HCT116 (cell line): ENCODE measurements around the gene CAP1. TPM values are rescaled to one million over a fixed set of nuclear protein-coding genes. Genes with fewer than 3 reads are reported as not detected.

Source experiments
- ATAC-seq: fragments of 200-7000 bp; cut with Tn5 transposase; 2 replicates; pipeline ENCODE4 v1.9.1; 2020; ENCODE audit warnings: mild to moderate bottlenecking, moderate library complexity
- BruUV-seq: library from RNA; stranded (reverse); fragments of 400-500 nt; replicated peaks from 2 replicates; lab custom pipeline; 2021; lab: Mats Ljungman, UMichigan
- CTCF ChIA-PET: fragments of 300-600 bp; sonication (Branson Sonifier 250); formaldehyde crosslinking; loops from one replicate; lab custom pipeline; 2021; ENCODE audit warnings: antibody characterized with exemption; lab: Charles Lee
- POLR2A ChIA-PET: fragments of 300-600, 350-600 bp; sonication (Branson Sonifier 250); formaldehyde crosslinking; loops from one replicate; lab custom pipeline; 2021; ENCODE audit warnings: antibody characterized with exemption; lab: Charles Lee
- RAD21 ChIA-PET, 2 experiments: fragments of 300-600 bp; sonication (Branson Sonifier 250); formaldehyde crosslinking; loops; one replicate each; lab custom pipeline; 2023; ENCODE audit warnings: low total read pairs in 2 of 2; ENCODE audit not compliant: uncharacterized antibody in 2 of 2, unreplicated experiment in 2 of 2, low non-redundant PET in 1 of 2; lab: Charles Lee
- DNase-seq: peaks from one replicate; pipeline ENCODE4 v3.0.0-alpha.2; 2010; ENCODE audit warnings: low read depth, low spot score
- H2AFZ ChIP-seq: fragments of 200-600 bp; shearing (Covaris generic), sonication (generic); 2 replicates; pipeline ENCODE4 v1.6.1; 2017; ENCODE audit warnings: low read depth, mixed run types, mixed read lengths, antibody characterized with exemption, low read length; ENCODE audit not compliant: poor library complexity, severe bottlenecking
- H3K27ac ChIP-seq: 2 replicates; pipeline ENCODE4 v1.5.1; 2012; ENCODE audit warnings: low read depth, low read length
- H3K27me3 ChIP-seq: fragments of 200-600 bp; sonication (generic); 2 replicates; pipeline ENCODE4 v1.6.1; 2016; ENCODE audit warnings: mixed run types, low read length, mixed read lengths; ENCODE audit not compliant: insufficient read depth
- H3K36me3 ChIP-seq, 2 experiments: fragments of 200-500 bp in 1 of 2; fragments of 200-600 bp in 1 of 2; sonication (Bioruptor generic) in 1 of 2; sonication (generic) in 1 of 2; 2 replicates each; pipeline versions ENCODE4 v1.5.1 to v1.6.1; 2014 to 2016; ENCODE audit warnings: low read length in 2 of 2, inconsistent platforms in 1 of 2, mixed read lengths in 1 of 2, mixed run types in 1 of 2; ENCODE audit not compliant: insufficient read depth in 2 of 2, control insufficient read depth in 1 of 2
- H3K4me1 ChIP-seq, 2 experiments: fragments of 200-600 bp in 1 of 2; sonication (generic) in 1 of 2; 2 replicates each; pipeline versions ENCODE4 v1.5.1 to v1.6.1; 2012 to 2017; ENCODE audit warnings: low read length in 2 of 2, inconsistent platforms in 1 of 2, mild to moderate bottlenecking in 1 of 2, mixed read lengths in 1 of 2, mixed run types in 1 of 2, moderate library complexity in 1 of 2; ENCODE audit not compliant: insufficient read depth in 2 of 2, control insufficient read depth in 1 of 2
- H3K4me2 ChIP-seq: fragments of 200-600 bp; sonication (generic); 2 replicates; pipeline ENCODE4 v1.6.1; 2017; ENCODE audit warnings: mixed run types, low read length, mixed read lengths
- H3K4me3 ChIP-seq, 2 experiments: fragments of 200-600 bp in 1 of 2; sonication (generic) in 1 of 2; replicated peaks in 1 of 2; 2 replicates each; pipeline ENCODE4 v1.5.1; 2011 to 2016; ENCODE audit warnings: low read length in 2 of 2, control low read depth in 1 of 2, low read depth in 1 of 2, mild to moderate bottlenecking in 1 of 2, mixed read lengths in 1 of 2, mixed run types in 1 of 2
- H3K79me2 ChIP-seq: fragments of 200-600 bp; sonication (generic); 2 replicates; pipeline ENCODE4 v1.6.1; 2017; ENCODE audit warnings: mild to moderate bottlenecking, mixed run types, low read length, moderate library complexity, mixed read lengths; ENCODE audit not compliant: insufficient read depth
- H3K9ac ChIP-seq: fragments of 200-600 bp; sonication (generic); 2 replicates; pipeline ENCODE4 v1.6.1; 2016; ENCODE audit warnings: low read length, mixed read lengths
- H3K9me2 ChIP-seq: fragments of 200-600 bp; sonication (generic), shearing (Covaris generic); 2 replicates; pipeline ENCODE4 v1.6.1; 2017; ENCODE audit warnings: mixed run types, mild to moderate bottlenecking, moderate library complexity; ENCODE audit not compliant: insufficient read depth
- H3K9me3 ChIP-seq, 2 experiments: fragments of 200-500 bp in 1 of 2; fragments of 200-600 bp in 1 of 2; sonication (Bioruptor generic) in 1 of 2; sonication (generic) in 1 of 2; 2 replicates each; pipeline ENCODE4 v1.6.1; 2014 to 2017; ENCODE audit warnings: low read length in 2 of 2, mixed read lengths in 2 of 2, inconsistent platforms in 1 of 2, low read depth in 1 of 2, mild to moderate bottlenecking in 1 of 2, mixed run types in 1 of 2, moderate library complexity in 1 of 2; ENCODE audit not compliant: control insufficient read depth in 1 of 2, insufficient read depth in 1 of 2
- H4K20me1 ChIP-seq: fragments of 200-600 bp; sonication (generic), shearing (Covaris generic); 2 replicates; pipeline ENCODE4 v1.6.1; 2017; ENCODE audit warnings: mixed run types, mild to moderate bottlenecking, moderate library complexity; ENCODE audit not compliant: insufficient read depth
- CBX3 ChIP-seq: IDR thresholded peaks from 2 replicates; pipeline ENCODE4 v1.6.1; 2012; ENCODE audit warnings: low read depth
- CEBPB ChIP-seq: IDR thresholded peaks from 2 replicates; pipeline ENCODE4 v1.6.1; 2012; ENCODE audit warnings: low read depth
- EGR1 ChIP-seq: IDR thresholded peaks from 2 replicates; pipeline ENCODE4 v1.6.1; 2012; ENCODE audit warnings: low read depth
- ELF1 ChIP-seq: IDR thresholded peaks from 2 replicates; pipeline ENCODE4 v1.6.1; 2012; ENCODE audit warnings: low read depth, borderline replicate concordance
- EZH2 ChIP-seq: fragments of 200-600 bp; sonication (generic); IDR thresholded peaks from 2 replicates; pipeline ENCODE4 v1.6.1; 2017; ENCODE audit warnings: antibody characterized with exemption, mixed run types
- FOSL1 ChIP-seq: IDR thresholded peaks from 2 replicates; pipeline ENCODE4 v1.6.1; 2012; ENCODE audit warnings: low read depth
- POLR2AphosphoS5 ChIP-seq: IDR thresholded peaks from 2 replicates; pipeline ENCODE4 v1.6.1; 2011; ENCODE audit warnings: mild to moderate bottlenecking, low read depth, low read length, moderate library complexity
- RAD21 ChIP-seq: IDR thresholded peaks from 2 replicates; pipeline ENCODE4 v1.6.1; 2012; ENCODE audit warnings: low read depth, mild to moderate bottlenecking
- SP1 ChIP-seq: IDR thresholded peaks from 2 replicates; pipeline ENCODE4 v1.6.1; 2012; ENCODE audit warnings: low read depth
- SRF ChIP-seq: IDR thresholded peaks from 2 replicates; pipeline ENCODE4 v1.6.1; 2012; ENCODE audit warnings: low read depth
- YY1 ChIP-seq: IDR thresholded peaks from 2 replicates; pipeline ENCODE4 v1.6.1; 2011; ENCODE audit warnings: low read length, low read depth, moderate library complexity, mild to moderate bottlenecking; ENCODE audit not compliant: insufficient replicate concordance; ENCODE audit errors: extremely low read depth
- intact Hi-C: fragments of 100-400 bp; cut with micrococcal nuclease; formaldehyde crosslinking; loops from 2 replicates; pipeline ENCODE4 v1.10.0; 2022
- total RNA-seq: library from RNA; stranded (reverse); gene quantifications from one replicate; pipeline ENCODE4 v1.2.1, GENCODE V29; 2021; ENCODE audit not compliant: unreplicated experiment
- TF ChIP-seq, protein P1 (sequence below): IDR thresholded peaks from 2 replicates; pipeline ENCODE4 v1.6.1; 2012
- TF ChIP-seq, protein P2 (sequence below), 3 experiments: fragments of 200-600 bp in 1 of 3; sonication (generic) in 1 of 3; IDR thresholded peaks in 2 of 3; conservative IDR thresholded peaks in 1 of 3; 2 replicates each; pipeline ENCODE4 v1.5.1; 2012 to 2017; ENCODE audit warnings: low read depth in 2 of 3, low read length in 2 of 3, antibody characterized with exemption in 1 of 3, borderline replicate concordance in 1 of 3, control low read depth in 1 of 3, mild to moderate bottlenecking in 1 of 3, mixed read lengths in 1 of 3, mixed run types in 1 of 3, moderate library complexity in 1 of 3; ENCODE audit not compliant: insufficient read depth in 1 of 3
- TF ChIP-seq, protein P3 (sequence below): IDR thresholded peaks from 2 replicates; pipeline ENCODE4 v1.6.1; 2011; ENCODE audit warnings: mild to moderate bottlenecking, low read length, moderate library complexity; ENCODE audit not compliant: insufficient replicate concordance; ENCODE audit errors: extremely low read depth
- TF ChIP-seq, protein P4 (sequence below): IDR thresholded peaks from 2 replicates; pipeline ENCODE4 v1.6.1; 2012; ENCODE audit warnings: low read depth
- TF ChIP-seq, protein P5 (sequence below): IDR thresholded peaks from 2 replicates; pipeline ENCODE4 v1.6.1; 2012

CAP1 gene
- total RNA-seq, 1 experiment from 2014 or later, result 274 TPM

DNA sequence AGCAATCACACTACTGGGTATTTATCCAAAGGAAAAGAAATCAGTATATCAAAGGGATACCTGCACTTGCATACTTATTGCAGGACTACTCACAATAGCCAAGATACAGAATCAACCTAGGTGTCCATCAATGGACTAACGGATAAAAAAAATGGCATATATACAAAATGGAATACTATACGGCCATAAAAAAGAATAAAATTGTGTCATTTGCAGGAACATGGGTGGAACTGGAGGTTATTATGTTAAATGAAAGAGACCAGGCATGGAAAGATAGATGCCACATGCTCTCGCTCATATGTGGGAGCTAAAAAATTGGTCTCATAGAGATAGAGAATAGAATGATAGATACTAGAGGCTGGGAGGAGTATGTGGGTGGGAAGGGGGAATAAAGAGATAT, 29.3 kb upstream of the CAP1 start:
- CTCF ChIA-PET, result no interaction called here

More for the DNA sequence above, 29.3 kb upstream of the CAP1 start:
- Histone ChIP-seq H3K9ac (no peak overlapping the region), H3K36me3 (no peaks in the 10 kb centered on the region), H3K9me3 (no peaks in the 10 kb centered on the region), H3K4me1 (peaks cover 0 to 6% of the 10 kb centered on the region in 2 experiments; a peak in 1 of 4 replicates), H3K27me3 (no peaks in the 10 kb centered on the region), H3K4me2 (no peak overlapping the region), H3K4me3 (no peak overlapping the region), H3K27ac (no peak overlapping the region), H3K9me2 (no peaks in the 10 kb centered on the region), H4K20me1 (no peaks in the 10 kb centered on the region), H3K79me2 (no peaks in the 10 kb centered on the region), H2AFZ (no peak overlapping the region)
- TF ChIP-seq, protein P1, sequence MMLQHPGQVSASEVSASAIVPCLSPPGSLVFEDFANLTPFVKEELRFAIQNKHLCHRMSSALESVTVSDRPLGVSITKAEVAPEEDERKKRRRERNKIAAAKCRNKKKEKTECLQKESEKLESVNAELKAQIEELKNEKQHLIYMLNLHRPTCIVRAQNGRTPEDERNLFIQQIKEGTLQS, result no peak
- TF ChIP-seq FOSL1, result no peak
- no peak for TF ChIP-seq RAD21
- no peak for TF ChIP-seq CBX3
- TF ChIP-seq, protein P2, sequence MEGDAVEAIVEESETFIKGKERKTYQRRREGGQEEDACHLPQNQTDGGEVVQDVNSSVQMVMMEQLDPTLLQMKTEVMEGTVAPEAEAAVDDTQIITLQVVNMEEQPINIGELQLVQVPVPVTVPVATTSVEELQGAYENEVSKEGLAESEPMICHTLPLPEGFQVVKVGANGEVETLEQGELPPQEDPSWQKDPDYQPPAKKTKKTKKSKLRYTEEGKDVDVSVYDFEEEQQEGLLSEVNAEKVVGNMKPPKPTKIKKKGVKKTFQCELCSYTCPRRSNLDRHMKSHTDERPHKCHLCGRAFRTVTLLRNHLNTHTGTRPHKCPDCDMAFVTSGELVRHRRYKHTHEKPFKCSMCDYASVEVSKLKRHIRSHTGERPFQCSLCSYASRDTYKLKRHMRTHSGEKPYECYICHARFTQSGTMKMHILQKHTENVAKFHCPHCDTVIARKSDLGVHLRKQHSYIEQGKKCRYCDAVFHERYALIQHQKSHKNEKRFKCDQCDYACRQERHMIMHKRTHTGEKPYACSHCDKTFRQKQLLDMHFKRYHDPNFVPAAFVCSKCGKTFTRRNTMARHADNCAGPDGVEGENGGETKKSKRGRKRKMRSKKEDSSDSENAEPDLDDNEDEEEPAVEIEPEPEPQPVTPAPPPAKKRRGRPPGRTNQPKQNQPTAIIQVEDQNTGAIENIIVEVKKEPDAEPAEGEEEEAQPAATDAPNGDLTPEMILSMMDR (IDR thresholded peaks at IDR 0.05 in 2 of 3, conservative IDR thresholded peaks at IDR 0.05 in 1 of 3; ENCODE audit: borderline replicate concordance in 1 of 3, insufficient read depth in 1 of 3, low read depth in 2 of 3, low read length in 2 of 3), result no peak
- TF ChIP-seq, protein P3, sequence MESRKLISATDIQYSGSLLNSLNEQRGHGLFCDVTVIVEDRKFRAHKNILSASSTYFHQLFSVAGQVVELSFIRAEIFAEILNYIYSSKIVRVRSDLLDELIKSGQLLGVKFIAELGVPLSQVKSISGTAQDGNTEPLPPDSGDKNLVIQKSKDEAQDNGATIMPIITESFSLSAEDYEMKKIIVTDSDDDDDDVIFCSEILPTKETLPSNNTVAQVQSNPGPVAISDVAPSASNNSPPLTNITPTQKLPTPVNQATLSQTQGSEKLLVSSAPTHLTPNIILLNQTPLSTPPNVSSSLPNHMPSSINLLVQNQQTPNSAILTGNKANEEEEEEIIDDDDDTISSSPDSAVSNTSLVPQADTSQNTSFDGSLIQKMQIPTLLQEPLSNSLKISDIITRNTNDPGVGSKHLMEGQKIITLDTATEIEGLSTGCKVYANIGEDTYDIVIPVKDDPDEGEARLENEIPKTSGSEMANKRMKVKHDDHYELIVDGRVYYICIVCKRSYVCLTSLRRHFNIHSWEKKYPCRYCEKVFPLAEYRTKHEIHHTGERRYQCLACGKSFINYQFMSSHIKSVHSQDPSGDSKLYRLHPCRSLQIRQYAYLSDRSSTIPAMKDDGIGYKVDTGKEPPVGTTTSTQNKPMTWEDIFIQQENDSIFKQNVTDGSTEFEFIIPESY, result no peak
- no peak for TF ChIP-seq SP1
- TF ChIP-seq, protein P4, sequence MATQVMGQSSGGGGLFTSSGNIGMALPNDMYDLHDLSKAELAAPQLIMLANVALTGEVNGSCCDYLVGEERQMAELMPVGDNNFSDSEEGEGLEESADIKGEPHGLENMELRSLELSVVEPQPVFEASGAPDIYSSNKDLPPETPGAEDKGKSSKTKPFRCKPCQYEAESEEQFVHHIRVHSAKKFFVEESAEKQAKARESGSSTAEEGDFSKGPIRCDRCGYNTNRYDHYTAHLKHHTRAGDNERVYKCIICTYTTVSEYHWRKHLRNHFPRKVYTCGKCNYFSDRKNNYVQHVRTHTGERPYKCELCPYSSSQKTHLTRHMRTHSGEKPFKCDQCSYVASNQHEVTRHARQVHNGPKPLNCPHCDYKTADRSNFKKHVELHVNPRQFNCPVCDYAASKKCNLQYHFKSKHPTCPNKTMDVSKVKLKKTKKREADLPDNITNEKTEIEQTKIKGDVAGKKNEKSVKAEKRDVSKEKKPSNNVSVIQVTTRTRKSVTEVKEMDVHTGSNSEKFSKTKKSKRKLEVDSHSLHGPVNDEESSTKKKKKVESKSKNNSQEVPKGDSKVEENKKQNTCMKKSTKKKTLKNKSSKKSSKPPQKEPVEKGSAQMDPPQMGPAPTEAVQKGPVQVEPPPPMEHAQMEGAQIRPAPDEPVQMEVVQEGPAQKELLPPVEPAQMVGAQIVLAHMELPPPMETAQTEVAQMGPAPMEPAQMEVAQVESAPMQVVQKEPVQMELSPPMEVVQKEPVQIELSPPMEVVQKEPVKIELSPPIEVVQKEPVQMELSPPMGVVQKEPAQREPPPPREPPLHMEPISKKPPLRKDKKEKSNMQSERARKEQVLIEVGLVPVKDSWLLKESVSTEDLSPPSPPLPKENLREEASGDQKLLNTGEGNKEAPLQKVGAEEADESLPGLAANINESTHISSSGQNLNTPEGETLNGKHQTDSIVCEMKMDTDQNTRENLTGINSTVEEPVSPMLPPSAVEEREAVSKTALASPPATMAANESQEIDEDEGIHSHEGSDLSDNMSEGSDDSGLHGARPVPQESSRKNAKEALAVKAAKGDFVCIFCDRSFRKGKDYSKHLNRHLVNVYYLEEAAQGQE, result no peak
- no peak for TF ChIP-seq POLR2AphosphoS5
- no peak for TF ChIP-seq EGR1
- TF ChIP-seq, protein P5, sequence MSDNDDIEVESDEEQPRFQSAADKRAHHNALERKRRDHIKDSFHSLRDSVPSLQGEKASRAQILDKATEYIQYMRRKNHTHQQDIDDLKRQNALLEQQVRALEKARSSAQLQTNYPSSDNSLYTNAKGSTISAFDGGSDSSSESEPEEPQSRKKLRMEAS, result no peak
- TF ChIP-seq ELF1, result no peak
- no peak for TF ChIP-seq CEBPB
- TF ChIP-seq YY1, result no peak
- no peak for TF ChIP-seq SRF
- TF ChIP-seq EZH2, result no peak
- POLR2A ChIA-PET, result no interaction called here
- intact Hi-C loops, result no loop called here
- no peak for ATAC-seq
- RAD21 ChIA-PET, result no interaction called here
- BruUV-seq, result no TSS peak
- no peak for DNase-seq
